Hepatocyte (in vitro differentiated cells): Measurements from ENCODE around the gene IL15.
"Not testable (repeated sequence)": the region's sequence is repeated elsewhere in the genome, so short reads cannot be mapped to it uniquely, and the experiment has no call there.

ENCODE experiments used
- CTCF ChIP-seq: fragments of 200-600 bp; sonication (generic); IDR thresholded peaks from 2 replicates; pipeline ENCODE4 v1.5.1; 2016; ENCODE audit warnings: antibody characterized with exemption, mild to moderate bottlenecking; ENCODE audit not compliant: poor library complexity
- EZH2 ChIP-seq: fragments of 200-600 bp; sonication (generic); IDR thresholded peaks from 2 replicates; pipeline ENCODE4 v1.6.1; 2016; ENCODE audit warnings: antibody characterized with exemption, mild to moderate bottlenecking, borderline replicate concordance
- EZH2phosphoT487 ChIP-seq: fragments of 200-600 bp; sonication (generic); IDR thresholded peaks from one replicate; pipeline ENCODE4 v1.6.1; 2018; ENCODE audit warnings: antibody characterized with exemption, mild to moderate bottlenecking, low read depth, moderate library complexity; ENCODE audit not compliant: unreplicated experiment, severe bottlenecking

DNA sequence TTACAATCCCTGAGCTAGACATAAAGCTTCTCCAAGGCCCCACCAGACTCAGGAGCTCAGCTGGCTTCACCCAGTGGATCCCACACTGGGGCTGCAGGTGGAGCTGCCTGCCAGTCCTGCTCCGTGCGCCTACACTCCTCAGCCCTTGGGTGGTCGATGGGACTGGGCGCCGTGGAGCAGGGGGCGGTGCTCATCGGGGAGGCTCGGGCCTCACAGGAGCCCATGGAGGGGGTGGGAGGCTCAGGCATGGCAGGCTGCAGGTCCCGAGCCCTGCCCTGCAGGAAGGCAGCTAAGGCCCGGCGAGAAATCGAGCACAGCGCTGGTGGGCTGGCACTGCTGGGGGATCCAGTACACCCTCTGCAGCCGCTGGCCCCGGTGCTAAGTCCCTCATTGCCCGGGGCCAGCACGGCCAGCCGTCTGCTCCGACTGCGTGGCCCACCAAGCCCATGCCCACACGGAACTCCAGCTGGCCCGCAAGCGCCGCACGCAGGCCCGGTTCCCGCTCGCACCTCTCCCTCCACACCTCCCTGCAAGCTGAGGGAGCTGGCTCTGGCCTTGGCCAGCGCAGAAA is 53.4 kb downstream of the IL15 start:
- TF ChIP-seq CTCF, EZH2, EZH2phosphoT487: not testable (repeated sequence)
